BLaER1 (cell line): ENCODE measurements around the gene CHORDC1.
A peak's percentile ranks its signal among the peaks of the same experiment; 100 is the strongest.

Experiments used
- H3K27ac ChIP-seq: shearing (Covaris generic); formaldehyde crosslinking; 2 replicates; pipeline ENCODE4 v1.8.1; 2022
- H3K27me3 ChIP-seq: shearing (Covaris generic); formaldehyde crosslinking; 2 replicates; pipeline ENCODE4 v1.8.1; 2022
- H3K36me3 ChIP-seq: shearing (Covaris generic); formaldehyde crosslinking; 2 replicates; pipeline ENCODE4 v1.8.1; 2022
- H3K4me1 ChIP-seq: shearing (Covaris generic); formaldehyde crosslinking; 2 replicates; pipeline ENCODE4 v1.8.1; 2022
- H3K4me2 ChIP-seq: shearing (Covaris generic); formaldehyde crosslinking; 2 replicates; pipeline ENCODE4 v1.8.1; 2022
- H3K4me3 ChIP-seq: shearing (Covaris generic); formaldehyde crosslinking; 2 replicates; pipeline ENCODE4 v1.8.1; 2022
- H3K9ac ChIP-seq: shearing (Covaris generic); formaldehyde crosslinking; 2 replicates; pipeline ENCODE4 v1.8.1; 2022
- H3K9me3 ChIP-seq: shearing (Covaris generic); formaldehyde crosslinking; 2 replicates; pipeline ENCODE4 v1.8.1; 2022
- H4K20me1 ChIP-seq: shearing (Covaris generic); formaldehyde crosslinking; 2 replicates; pipeline ENCODE4 v1.8.1; 2022
- Cebpa-rat ChIP-seq: shearing (Covaris generic); IDR thresholded peaks from 2 replicates; pipeline ENCODE4 v1.8.1; 2022

Gene CHORDC1

DNA sequence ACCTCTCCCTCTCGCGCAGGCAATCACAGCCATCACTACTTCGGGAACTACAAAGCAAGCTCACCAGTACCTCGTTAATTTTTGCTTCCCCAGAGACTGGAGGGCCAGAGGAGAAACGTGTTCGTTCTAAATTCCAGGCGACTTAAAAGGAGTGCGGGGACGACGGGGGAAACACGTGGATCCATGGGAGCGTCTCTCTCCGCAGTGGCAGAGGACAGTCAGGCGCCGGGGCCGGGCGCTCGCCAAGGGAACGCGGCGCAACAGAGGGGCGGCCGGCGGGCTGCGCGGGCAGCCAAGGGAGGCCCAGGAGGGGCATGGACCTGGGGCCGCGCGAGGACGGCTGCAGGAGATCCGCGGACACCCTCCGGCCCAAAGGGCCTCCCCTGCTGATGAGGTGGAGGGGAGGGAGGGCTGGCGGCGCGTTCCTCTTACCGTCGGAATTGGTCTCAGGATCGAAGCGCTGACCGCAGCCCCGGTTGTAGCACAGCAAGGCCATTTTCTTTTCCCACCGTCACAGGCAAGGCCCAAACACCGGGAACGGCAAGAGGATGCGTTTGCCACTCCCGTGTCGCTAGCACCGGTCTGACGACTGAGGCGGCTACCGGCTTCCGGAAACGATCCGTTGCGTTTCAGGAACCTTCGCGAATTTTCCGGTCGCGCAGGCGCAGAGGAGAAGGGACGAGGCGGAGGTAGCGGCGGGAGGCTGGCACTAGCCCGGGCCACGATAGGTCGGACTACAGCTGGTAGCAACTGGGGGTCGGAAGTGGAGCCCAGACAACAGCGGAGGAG is at the start of gene CHORDC1:
Gene CHORDC1 (minus strand): TSS at position 591 of the 789 bp plus-strand sequence. CDS start 95 bp downstream, at position 496.
- peak within 1 kb of the TSS; percentile 96 for H3K4me3 ChIP-seq

DNA sequence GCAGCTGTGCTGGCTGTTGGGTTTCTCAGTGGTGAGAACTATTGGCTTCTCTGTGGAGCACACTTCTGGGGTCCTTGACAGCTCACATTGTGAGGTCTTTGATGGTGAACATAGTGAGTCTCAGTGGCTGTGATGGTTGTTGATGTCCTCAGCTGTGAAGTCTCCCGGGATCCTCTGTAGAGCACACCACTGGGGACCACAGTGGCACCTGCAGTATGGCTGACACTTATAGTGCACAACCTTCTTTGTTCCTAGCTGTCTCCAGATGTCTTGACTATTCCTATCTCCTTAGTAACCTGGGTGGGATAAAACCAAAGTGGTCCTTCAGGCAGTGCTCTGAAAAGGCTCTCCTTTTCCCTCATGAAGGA is 34.3 kb upstream of the CHORDC1 start:
- Histone ChIP-seq H3K9ac (no peak overlapping the region), H3K4me3 (no peak overlapping the region), H3K36me3 (no peaks in the 10 kb centered on the region), H4K20me1 (no peaks in the 10 kb centered on the region), H3K4me1 (0 out of 2 replicates have a peak, but pooled peaks cover 6% of the 10 kb centered on the region), H3K27me3 (no peaks in the 10 kb centered on the region), H3K4me2 (no peak overlapping the region), H3K27ac (no peak overlapping the region), H3K9me3 (no peaks in the 10 kb centered on the region)
- no peak for TF ChIP-seq Cebpa-rat

More for the DNA sequence above, at the start of gene CHORDC1:
- peak within 1 kb of the TSS; percentile 86 for H3K4me2 ChIP-seq
- H4K20me1 ChIP-seq = peaks cover 48% of the 10 kb centered on the region
- peak within 1 kb of the TSS; percentile 93 for H3K27ac ChIP-seq
- peak within 1 kb of the TSS; percentile 94 for H3K9ac ChIP-seq
- peaks cover 13% of the 10 kb centered on the region for H3K9me3 ChIP-seq
- H3K36me3 ChIP-seq = peaks cover 27% of the 10 kb centered on the region
- no peaks in the 10 kb centered on the region for H3K27me3 ChIP-seq
- H3K4me1 ChIP-seq = peaks cover 32% of the 10 kb centered on the region
- TF ChIP-seq Cebpa-rat = no peak

DNA sequence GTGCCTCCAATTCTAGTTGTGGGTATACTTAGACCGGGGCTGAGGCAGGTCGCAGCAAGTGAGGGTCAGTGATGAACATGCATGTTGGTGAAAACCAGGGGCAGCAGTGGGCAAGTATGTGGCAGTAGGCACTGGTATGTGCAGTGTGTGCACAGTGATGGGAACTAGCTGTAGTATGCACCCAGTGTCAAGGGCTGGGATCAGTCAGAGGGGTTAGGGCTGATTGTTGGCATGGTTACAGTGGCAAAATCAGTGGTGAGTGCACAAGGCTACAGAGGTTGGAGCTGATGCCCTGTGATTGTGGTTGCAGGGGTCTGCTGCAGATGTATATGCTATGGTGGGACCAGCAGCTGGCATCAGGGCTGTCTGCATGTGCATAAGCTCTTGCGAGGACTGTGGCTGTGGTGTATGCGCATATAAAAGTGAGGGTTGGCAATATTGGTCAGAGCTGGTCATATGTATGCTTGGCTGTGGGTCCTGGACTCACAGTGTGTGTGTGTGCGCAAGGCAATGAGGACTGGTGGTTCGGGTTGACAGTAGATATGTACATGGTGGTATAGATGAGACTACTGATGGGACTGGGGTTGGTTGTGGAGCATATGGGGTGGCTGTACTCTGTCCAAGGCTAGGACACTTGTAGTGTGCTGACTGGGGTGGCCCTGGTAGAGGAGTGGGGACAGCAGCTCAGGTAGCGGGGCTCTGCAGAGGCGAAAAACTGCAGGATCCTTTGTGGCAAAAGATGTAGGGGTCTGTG is 33.7 kb upstream of the CHORDC1 start:
- Histone ChIP-seq H3K4me3 (no peak overlapping the region), H3K4me1 (0 out of 2 replicates have a peak, but pooled peaks cover 6% of the 10 kb centered on the region)

DNA sequence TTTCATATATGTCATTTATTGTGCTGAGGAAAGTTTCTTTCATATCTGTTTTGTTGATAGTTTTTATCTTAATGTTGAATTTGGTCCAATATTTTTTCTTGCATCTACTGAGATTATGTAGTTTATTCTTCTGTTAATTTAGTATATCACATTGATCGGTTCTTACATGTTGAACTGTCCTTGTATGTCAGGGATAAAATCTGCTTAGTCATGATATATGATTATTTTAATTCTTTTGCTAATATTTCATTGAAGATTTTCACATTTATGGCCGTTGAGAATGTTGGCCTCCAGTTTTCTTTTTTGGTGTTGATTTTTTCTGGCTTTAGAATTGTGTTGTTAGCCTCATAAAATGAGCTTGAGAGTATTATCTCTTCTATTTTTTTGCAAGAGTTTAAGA is 31.2 kb upstream of the CHORDC1 start:
- H3K4me2 ChIP-seq = no peak overlapping the region
- H3K4me3 ChIP-seq = no peak overlapping the region
- no peak for TF ChIP-seq Cebpa-rat
- no peaks in the 10 kb centered on the region for H3K9me3 ChIP-seq
- H3K27ac ChIP-seq = no peak overlapping the region
- H3K36me3 ChIP-seq = no peaks in the 10 kb centered on the region
- 0 out of 2 replicates have a peak, but pooled peaks cover 11% of the 10 kb centered on the region for H3K4me1 ChIP-seq
- no peaks in the 10 kb centered on the region for H3K27me3 ChIP-seq
- H4K20me1 ChIP-seq = no peaks in the 10 kb centered on the region
- H3K9ac ChIP-seq = no peak overlapping the region

More for the DNA sequence above, 33.7 kb upstream of the CHORDC1 start:
- no peaks in the 10 kb centered on the region for H4K20me1 ChIP-seq
- H3K9ac ChIP-seq = no peak overlapping the region
- no peaks in the 10 kb centered on the region for H3K9me3 ChIP-seq
- no peak overlapping the region for H3K4me2 ChIP-seq
- H3K36me3 ChIP-seq = no peaks in the 10 kb centered on the region
- no peaks in the 10 kb centered on the region for H3K27me3 ChIP-seq
- no peak for TF ChIP-seq Cebpa-rat
- H3K27ac ChIP-seq = no peak overlapping the region

DNA sequence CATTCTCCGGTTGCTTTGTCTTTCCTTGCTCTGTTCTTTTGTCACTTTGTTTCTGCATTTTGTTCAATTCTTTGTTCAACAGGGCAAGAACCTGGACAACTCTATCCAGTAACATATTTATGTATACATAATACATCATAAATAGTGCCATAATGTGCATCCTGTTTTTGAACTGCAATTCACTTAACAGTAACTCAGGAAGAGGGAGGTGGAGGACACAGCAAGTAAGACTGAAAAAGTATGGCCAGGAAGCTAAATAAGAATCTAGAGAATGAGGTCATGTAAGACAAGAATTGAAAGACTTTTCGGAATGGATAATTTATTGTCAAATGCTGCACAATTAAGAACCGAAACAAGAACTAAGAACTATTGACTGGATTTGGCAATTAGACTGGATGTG is 29.2 kb upstream of the CHORDC1 start:
- H3K4me3 ChIP-seq = no peak overlapping the region
- no peak overlapping the region for H3K4me2 ChIP-seq
- H3K36me3 ChIP-seq = no peaks in the 10 kb centered on the region
- H3K27me3 ChIP-seq = no peaks in the 10 kb centered on the region
- no peak overlapping the region for H3K27ac ChIP-seq
- H3K9ac ChIP-seq = no peak overlapping the region
- no peaks in the 10 kb centered on the region for H4K20me1 ChIP-seq
- 0 out of 2 replicates have a peak, but pooled peaks cover 8% of the 10 kb centered on the region for H3K4me1 ChIP-seq
- TF ChIP-seq Cebpa-rat = no peak
- H3K9me3 ChIP-seq = no peaks in the 10 kb centered on the region

DNA sequence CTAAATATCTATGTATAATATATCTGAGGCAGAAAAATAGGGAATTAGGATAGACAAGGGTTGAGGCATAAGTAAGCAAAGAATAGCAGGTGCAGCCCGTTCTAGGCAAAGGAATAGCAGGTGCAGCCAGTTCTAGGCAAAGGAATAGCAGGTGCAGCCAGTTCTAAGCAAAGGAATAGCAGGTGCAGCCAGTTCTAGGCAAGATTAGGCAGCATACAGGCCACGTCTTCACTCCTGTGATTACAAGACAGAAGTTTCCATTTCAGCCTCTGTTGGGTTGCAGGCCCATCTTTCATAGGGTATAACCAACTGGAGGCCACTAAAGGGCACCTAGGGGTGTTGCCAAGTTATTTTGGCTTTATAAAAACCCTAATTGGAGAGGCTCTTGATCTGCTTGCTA is 28.8 kb upstream of the CHORDC1 start:
- H3K4me2 ChIP-seq = no peak overlapping the region
- H4K20me1 ChIP-seq = no peaks in the 10 kb centered on the region
- H3K27me3 ChIP-seq = no peaks in the 10 kb centered on the region
- TF ChIP-seq Cebpa-rat = no peak
- no peak overlapping the region for H3K27ac ChIP-seq
- 0 out of 2 replicates have a peak, but pooled peaks cover 5% of the 10 kb centered on the region for H3K4me1 ChIP-seq
- H3K4me3 ChIP-seq = no peak overlapping the region
- H3K36me3 ChIP-seq = no peaks in the 10 kb centered on the region
- no peaks in the 10 kb centered on the region for H3K9me3 ChIP-seq
- no peak overlapping the region for H3K9ac ChIP-seq

DNA sequence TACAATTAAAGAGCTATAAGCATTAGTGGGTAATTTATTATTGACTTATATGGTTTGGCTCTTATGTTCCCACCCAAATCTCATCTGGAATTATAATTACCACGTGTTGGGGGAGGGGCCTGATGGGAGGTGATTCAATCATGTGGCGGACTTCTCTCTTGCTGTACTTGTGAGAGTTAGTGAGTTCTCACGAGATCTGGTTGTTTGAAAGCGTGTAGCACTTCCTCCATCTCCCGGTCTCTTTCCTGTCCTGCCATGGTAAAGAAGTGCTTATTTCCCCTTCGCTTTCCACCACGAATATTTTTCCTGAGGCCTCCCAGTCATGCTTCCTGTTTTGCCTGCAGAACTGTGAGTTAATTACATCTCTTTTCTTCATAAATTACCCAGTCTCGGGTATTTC is 28.1 kb upstream of the CHORDC1 start:
- no peak overlapping the region for H3K27ac ChIP-seq
- no peak for TF ChIP-seq Cebpa-rat
- H3K9me3 ChIP-seq = no peaks in the 10 kb centered on the region
- no peak overlapping the region; the same call in 1 of the 2 replicates for H3K4me2 ChIP-seq
- H3K9ac ChIP-seq = no peak overlapping the region
- no peaks in the 10 kb centered on the region for H3K36me3 ChIP-seq
- H3K4me1 ChIP-seq = 0 out of 2 replicates have a peak, but pooled peaks cover 5% of the 10 kb centered on the region
- no peaks in the 10 kb centered on the region for H3K27me3 ChIP-seq
- H4K20me1 ChIP-seq = no peaks in the 10 kb centered on the region
- no peak overlapping the region for H3K4me3 ChIP-seq

DNA sequence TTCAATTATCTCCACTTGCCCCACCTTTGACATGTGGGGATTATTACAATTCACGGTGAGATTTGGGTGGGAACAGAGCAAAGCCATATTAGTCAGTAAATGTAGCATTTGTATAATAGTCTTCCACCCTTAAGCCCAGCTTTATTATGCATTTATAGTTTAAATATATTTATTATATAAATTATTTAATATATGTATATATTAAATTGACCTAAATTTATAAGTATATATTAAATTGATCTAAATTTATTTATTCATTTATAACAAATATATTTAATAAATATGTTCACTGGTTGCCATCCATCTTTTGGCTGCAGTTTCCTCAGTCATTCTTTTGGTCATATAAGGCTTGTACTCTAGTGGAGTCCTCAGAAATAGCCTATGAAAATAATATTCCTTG is 23.6 kb upstream of the CHORDC1 start:
- Histone ChIP-seq H4K20me1 (no peaks in the 10 kb centered on the region), H3K27me3 (no peaks in the 10 kb centered on the region), H3K9ac (no peak overlapping the region), H3K27ac (no peak overlapping the region), H3K9me3 (no peaks in the 10 kb centered on the region), H3K4me1 (0 out of 2 replicates have a peak, but pooled peaks cover 5% of the 10 kb centered on the region), H3K4me3 (no peak overlapping the region), H3K4me2 (no peak overlapping the region), H3K36me3 (no peaks in the 10 kb centered on the region)
- no peak for TF ChIP-seq Cebpa-rat

DNA sequence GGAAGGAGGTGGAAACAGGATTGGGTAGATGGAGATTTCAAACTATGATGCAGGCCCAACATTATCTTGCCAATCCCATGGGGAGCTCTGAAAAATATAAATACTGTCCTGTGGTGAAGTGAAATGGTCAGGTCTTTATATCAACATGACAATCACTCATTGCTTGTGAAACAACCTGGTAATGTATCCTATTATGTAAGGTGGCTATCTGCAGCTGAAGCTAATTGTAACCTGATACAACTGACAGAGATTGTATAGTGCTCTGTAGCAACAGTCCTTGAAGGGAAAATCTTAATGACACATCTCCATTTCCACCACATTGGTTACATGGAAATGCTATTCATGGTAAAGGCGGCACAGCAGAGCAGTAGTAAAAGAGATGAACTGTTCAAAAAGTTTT is 20.7 kb upstream of the CHORDC1 start:
- H3K4me3 ChIP-seq = no peak overlapping the region
- H3K27ac ChIP-seq = no peak overlapping the region
- no peaks in the 10 kb centered on the region for H3K4me1 ChIP-seq
- no peak overlapping the region for H3K4me2 ChIP-seq
- no peak overlapping the region for H3K9ac ChIP-seq
- no peaks in the 10 kb centered on the region for H3K9me3 ChIP-seq
- H3K27me3 ChIP-seq = no peaks in the 10 kb centered on the region
- H4K20me1 ChIP-seq = no peaks in the 10 kb centered on the region
- H3K36me3 ChIP-seq = no peaks in the 10 kb centered on the region
- no peak for TF ChIP-seq Cebpa-rat

DNA sequence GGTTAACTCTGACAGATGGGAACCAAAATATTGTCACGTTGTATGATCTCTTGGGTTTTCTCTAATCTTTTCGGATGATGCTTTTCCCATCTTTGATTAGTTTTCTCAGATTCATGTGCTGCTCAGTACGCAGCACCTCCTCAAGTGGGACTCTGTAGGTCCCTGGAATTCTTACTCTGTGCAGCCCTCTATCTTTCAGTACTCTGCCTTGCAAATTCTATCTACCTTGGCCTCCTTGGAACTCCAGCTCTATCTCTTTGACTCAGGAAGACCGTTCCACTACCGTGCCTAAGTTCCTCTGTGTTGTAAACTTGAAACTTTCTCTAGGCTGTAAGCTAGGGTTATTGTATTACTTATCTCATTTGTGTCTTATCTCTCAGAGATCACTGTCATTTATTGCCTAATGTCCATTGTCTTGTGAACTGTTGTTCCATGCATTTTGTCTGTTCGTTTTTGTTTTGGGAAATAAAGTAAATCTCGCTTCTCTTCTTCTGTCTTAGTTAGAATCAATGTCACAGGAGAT is 20.1 kb upstream of the CHORDC1 start:
- Histone ChIP-seq H3K27me3 (no peaks in the 10 kb centered on the region), H3K4me1 (no peaks in the 10 kb centered on the region), H3K4me2 (no peak overlapping the region), H3K9ac (no peak overlapping the region), H4K20me1 (no peaks in the 10 kb centered on the region), H3K36me3 (no peaks in the 10 kb centered on the region), H3K9me3 (no peaks in the 10 kb centered on the region), H3K27ac (no peak overlapping the region), H3K4me3 (no peak overlapping the region)
- TF ChIP-seq Cebpa-rat = no peak
